PC-3 (cell line): Measurements from ENCODE around the gene SLC38A11. TPM values are rescaled to one million over a fixed set of nuclear protein-coding genes. Genes with fewer than 3 reads are reported as not detected.

Experiments used
- ATAC-seq: fragments of 200-7000 bp; cut with Tn5 transposase; 2 replicates; pipeline ENCODE4 v1.9.1; 2020; ENCODE audit warnings: mild to moderate bottlenecking, moderate library complexity
- BruUV-seq: library from RNA; stranded (reverse); fragments of 400-500 nt; replicated peaks from 2 replicates; lab custom pipeline; 2021; lab: Mats Ljungman, UMichigan
- CTCF ChIA-PET: fragments of 300-600 bp; sonication (Branson Sonifier 250); formaldehyde crosslinking; loops from one replicate; lab custom pipeline; 2022; ENCODE audit warnings: antibody characterized with exemption; lab: Charles Lee
- POLR2A ChIA-PET: fragments of 300-600 bp; sonication (Branson Sonifier 250); formaldehyde crosslinking; loops from one replicate; lab custom pipeline; 2022; ENCODE audit warnings: antibody characterized with exemption; ENCODE audit not compliant: unreplicated experiment; lab: Charles Lee
- DNase-seq: peaks from one replicate; pipeline ENCODE4 v3.0.0-alpha.2; 2015
- H2AFZ ChIP-seq: fragments of 300-600 bp; sonication (generic); 2 replicates; pipeline ENCODE4 v1.6.0; 2016; ENCODE audit warnings: antibody characterized with exemption, low read length
- H3F3A ChIP-seq: fragments of 300-600 bp; sonication (generic); one replicate; pipeline ENCODE4 v1.6.0; 2017; ENCODE audit warnings: antibody characterized with exemption, low read length, control low read depth, mild to moderate bottlenecking; ENCODE audit not compliant: unreplicated experiment
- H3K27ac ChIP-seq: fragments of 300-600 bp; sonication (generic); 2 replicates; pipeline ENCODE4 v1.5.1; 2016; ENCODE audit warnings: mild to moderate bottlenecking, low read length
- H3K27me3 ChIP-seq: fragments of 300-600 bp; sonication (generic); 2 replicates; pipeline ENCODE4 v1.6.1; 2016; ENCODE audit warnings: low read length, mixed read lengths
- H3K36me3 ChIP-seq: fragments of 300-600 bp; sonication (generic); 2 replicates; pipeline ENCODE4 v1.6.1; 2016; ENCODE audit warnings: low read depth, mixed run types, low read length, mixed read lengths
- H3K4me1 ChIP-seq: fragments of 300-600 bp; sonication (generic); 2 replicates; pipeline ENCODE4 v1.5.1; 2016; ENCODE audit warnings: low read length; ENCODE audit not compliant: insufficient read depth
- H3K4me2 ChIP-seq: fragments of 300-600 bp; sonication (generic); 2 replicates; pipeline ENCODE4 v1.6.0; 2016; ENCODE audit warnings: low read length
- H3K4me3 ChIP-seq: fragments of 300-600 bp; sonication (generic); 2 replicates; pipeline ENCODE4 v1.5.1; 2016; ENCODE audit warnings: mild to moderate bottlenecking, low read length, mixed read lengths
- H3K79me2 ChIP-seq: fragments of 300-600 bp; sonication (generic); 2 replicates; pipeline ENCODE4 v1.6.1; 2017; ENCODE audit warnings: low read length, mixed read lengths
- H3K9ac ChIP-seq: fragments of 300-600 bp; sonication (generic); 2 replicates; pipeline ENCODE4 v1.6.0; 2016; ENCODE audit warnings: mild to moderate bottlenecking, low read length
- H3K9me2 ChIP-seq: fragments of 300-600 bp; sonication (generic); replicated peaks from 2 replicates; pipeline ENCODE4 v1.6.1; 2016; ENCODE audit warnings: mixed run types, low read length, mixed read lengths
- H3K9me3 ChIP-seq: fragments of 300-600 bp; sonication (generic); 2 replicates; pipeline ENCODE4 v1.6.1; 2016; ENCODE audit warnings: low read length, mixed read lengths
- H4K20me1 ChIP-seq: fragments of 300-600 bp; sonication (generic); 2 replicates; pipeline ENCODE4 v1.6.1; 2016; ENCODE audit warnings: low read length, mixed read lengths
- EZH2 ChIP-seq: fragments of 300-600 bp; sonication (generic); IDR thresholded peaks from one replicate; pipeline ENCODE4 v1.6.1; 2017; ENCODE audit warnings: antibody characterized with exemption, mild to moderate bottlenecking, low read length; ENCODE audit not compliant: unreplicated experiment
- EZH2phosphoT487 ChIP-seq: fragments of 300-600 bp; sonication (generic); IDR thresholded peaks from 2 replicates; pipeline ENCODE4 v1.6.1; 2018; ENCODE audit warnings: mild to moderate bottlenecking, antibody characterized with exemption, low read length, borderline replicate concordance
- intact Hi-C: fragments of 100-400 bp; cut with micrococcal nuclease; formaldehyde crosslinking; loops from 2 replicates; pipeline ENCODE4 v1.9.0; 2023
- total RNA-seq: library from RNA; depleted of rRNA; stranded (reverse); fragments of >200 nt; gene quantifications from 2 replicates; pipeline ENCODE4 v1.2.3, GENCODE V29; 2014
- TF ChIP-seq, protein P1 (sequence below): fragments of 300-600 bp; sonication (generic); conservative IDR thresholded peaks from 2 replicates; pipeline ENCODE4 v1.5.1; 2017; ENCODE audit warnings: antibody characterized with exemption, low read depth, mild to moderate bottlenecking, low read length

Gene SLC38A11
- total RNA-seq, 1 experiment from 2014 or later = 0.36 TPM

- ChIA-PET POLR2A (interaction anchor here (0.6 kb wide), 1 partner anchor 17 kb away, joined by 4 read pairs; no protein-coding TSS in a partner anchor), CTCF (no interaction called here)
- no peaks in the 10 kb centered on the region for H3K9me3 ChIP-seq
- peaks cover 8% of the 10 kb centered on the region; the same call in 1 of the 2 replicates for H3K4me1 ChIP-seq
- no peaks in the 10 kb centered on the region for H3K36me3 ChIP-seq
- ATAC-seq = no peak
- BruUV-seq = no TSS peak
- H3K27me3 ChIP-seq = peaks cover 1% of the 10 kb centered on the region
- no peak overlapping the region for H3K9ac ChIP-seq
- H3K27ac ChIP-seq = no peak overlapping the region
- H3K4me3 ChIP-seq = no peak overlapping the region
- H3F3A ChIP-seq = no peaks in the 10 kb centered on the region
- no peak for DNase-seq
- H3K4me2 ChIP-seq = no peak overlapping the region
- H2AFZ ChIP-seq = no peak overlapping the region
- intact Hi-C loops = no loop called here
- H3K9me2 ChIP-seq = no peaks in the 10 kb centered on the region
- no peaks in the 10 kb centered on the region for H3K79me2 ChIP-seq
- no peak for TF ChIP-seq EZH2
- TF ChIP-seq, protein P1, sequence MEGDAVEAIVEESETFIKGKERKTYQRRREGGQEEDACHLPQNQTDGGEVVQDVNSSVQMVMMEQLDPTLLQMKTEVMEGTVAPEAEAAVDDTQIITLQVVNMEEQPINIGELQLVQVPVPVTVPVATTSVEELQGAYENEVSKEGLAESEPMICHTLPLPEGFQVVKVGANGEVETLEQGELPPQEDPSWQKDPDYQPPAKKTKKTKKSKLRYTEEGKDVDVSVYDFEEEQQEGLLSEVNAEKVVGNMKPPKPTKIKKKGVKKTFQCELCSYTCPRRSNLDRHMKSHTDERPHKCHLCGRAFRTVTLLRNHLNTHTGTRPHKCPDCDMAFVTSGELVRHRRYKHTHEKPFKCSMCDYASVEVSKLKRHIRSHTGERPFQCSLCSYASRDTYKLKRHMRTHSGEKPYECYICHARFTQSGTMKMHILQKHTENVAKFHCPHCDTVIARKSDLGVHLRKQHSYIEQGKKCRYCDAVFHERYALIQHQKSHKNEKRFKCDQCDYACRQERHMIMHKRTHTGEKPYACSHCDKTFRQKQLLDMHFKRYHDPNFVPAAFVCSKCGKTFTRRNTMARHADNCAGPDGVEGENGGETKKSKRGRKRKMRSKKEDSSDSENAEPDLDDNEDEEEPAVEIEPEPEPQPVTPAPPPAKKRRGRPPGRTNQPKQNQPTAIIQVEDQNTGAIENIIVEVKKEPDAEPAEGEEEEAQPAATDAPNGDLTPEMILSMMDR = no peak
- no peak for TF ChIP-seq EZH2phosphoT487
- H4K20me1 ChIP-seq = no peaks in the 10 kb centered on the region
These were observed 4.8 kb upstream of the SLC38A11 start for GRCh38 chr2:164960159-164960558.

DNA sequence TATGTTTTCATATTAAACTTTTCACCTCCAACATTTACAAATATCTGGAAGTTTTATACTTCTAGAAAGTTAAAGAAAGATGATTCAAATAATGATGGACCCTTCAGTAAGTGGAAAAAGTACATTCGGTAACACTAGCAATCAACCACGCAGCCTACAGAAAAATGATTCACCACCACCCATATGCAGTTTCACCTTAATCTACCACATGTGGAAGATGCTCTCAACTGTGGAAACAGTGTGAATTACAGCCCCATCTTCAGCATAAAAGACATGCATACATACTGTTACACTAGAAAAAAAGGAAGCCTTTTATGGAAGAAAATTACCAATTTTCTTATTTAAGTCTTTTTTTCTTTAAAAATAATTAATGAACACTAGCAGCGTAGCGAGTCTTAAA is 1.1 kb downstream of the SLC38A11 start:
- Histone ChIP-seq H3K36me3 (no peaks in the 10 kb centered on the region), H3K27ac (no peak overlapping the region), H3K27me3 (peaks cover 38% of the 10 kb centered on the region), H3K4me1 (no peaks in the 10 kb centered on the region), H3K9me2 (no peaks in the 10 kb centered on the region), H4K20me1 (no peaks in the 10 kb centered on the region), H3K79me2 (no peaks in the 10 kb centered on the region), H2AFZ (no peak overlapping the region), H3K9ac (no peak overlapping the region), H3K9me3 (no peaks in the 10 kb centered on the region), H3K4me2 (no peak overlapping the region), H3K4me3 (no peak overlapping the region), H3F3A (no peaks in the 10 kb centered on the region)
- ChIA-PET CTCF (interaction anchor here (0.7 kb wide), 1 partner anchor 666 kb away, joined by 8 read pairs; no protein-coding TSS in a partner anchor), POLR2A (no interaction called here)
- ATAC-seq = no peak
- no TSS peak for BruUV-seq
- no peak for DNase-seq
- intact Hi-C loops = no loop called here
- TF ChIP-seq, protein P1 = no peak
- TF ChIP-seq EZH2 = no peak
- no peak for TF ChIP-seq EZH2phosphoT487

GRCh38 chr2:164953279-164953678 is 2.0 kb downstream of the SLC38A11 start:
- DNase-seq (no peak), ATAC-seq (no peak)
- H3K4me3 ChIP-seq = no peak overlapping the region
- no peak overlapping the region for H2AFZ ChIP-seq
- H3K27ac ChIP-seq = no peak overlapping the region
- H3K9me2 ChIP-seq = no peaks in the 10 kb centered on the region
- no peak overlapping the region for H3K9ac ChIP-seq
- BruUV-seq = no TSS peak
- intact Hi-C loops = no loop called here
- no peaks in the 10 kb centered on the region for H3K4me1 ChIP-seq
- no peaks in the 10 kb centered on the region for H3K36me3 ChIP-seq
- POLR2A ChIA-PET = no interaction called here
- H3F3A ChIP-seq = no peaks in the 10 kb centered on the region
- H3K9me3 ChIP-seq = no peaks in the 10 kb centered on the region
- H3K4me2 ChIP-seq = no peak overlapping the region
- no peak for TF ChIP-seq EZH2phosphoT487
- no peak for TF ChIP-seq EZH2
- TF ChIP-seq, protein P1 = no peak
- H3K27me3 ChIP-seq = peaks cover 38% of the 10 kb centered on the region
- H4K20me1 ChIP-seq = no peaks in the 10 kb centered on the region
- CTCF ChIA-PET = no interaction called here
- H3K79me2 ChIP-seq = no peaks in the 10 kb centered on the region
